CD4-positive, CD25-positive, alpha-beta regulatory T cell (primary cell): ENCODE data around the gene SAC3D1. TPM values are rescaled to one million over a fixed set of nuclear protein-coding genes. Genes with fewer than 3 reads are reported as not detected.

Source experiments
- ATAC-seq, 2 donors: fragments of 150-1000 bp; cut with Tn5 transposase; one replicate each; pipeline ENCODE4 v1.10.0; 2021; ENCODE audit warnings: low read depth in 2 of 2, moderate number of reproducible peaks in 2 of 2, moderate library complexity in 1 of 2
- DNase-seq, 3 donors: peaks; one replicate each; pipeline versions ENCODE4 v3.0.0 to v3.0.0-alpha.2; 2012 to 2022; ENCODE audit warnings: mixed read lengths in 1 of 3
- H3K27ac ChIP-seq: one replicate; pipeline ENCODE4 v1.7.0; 2013; ENCODE audit warnings: mild to moderate bottlenecking, low read length; ENCODE audit not compliant: insufficient read depth, poor library complexity, severe bottlenecking
- H3K27me3 ChIP-seq: one replicate; pipeline ENCODE4 v1.7.0; 2013; ENCODE audit warnings: low read length; ENCODE audit not compliant: control insufficient read depth, insufficient read depth
- H3K36me3 ChIP-seq: one replicate; pipeline ENCODE4 v1.7.0; 2013; ENCODE audit warnings: mild to moderate bottlenecking, low read length, moderate library complexity; ENCODE audit not compliant: control insufficient read depth, insufficient read depth
- H3K4me1 ChIP-seq: 2 replicates; pipeline ENCODE4 v1.7.0; 2013; ENCODE audit warnings: mild to moderate bottlenecking, low read length; ENCODE audit not compliant: insufficient read depth, control insufficient read depth, poor library complexity, severe bottlenecking
- H3K4me3 ChIP-seq: one replicate; pipeline ENCODE4 v1.7.0; 2013; ENCODE audit warnings: low read depth, mild to moderate bottlenecking, low read length, moderate library complexity
- H3K9me3 ChIP-seq, 2 experiments: 1 replicate in 1 of 2; 2 replicates in 1 of 2; pipeline ENCODE4 v1.7.0; 2013; ENCODE audit warnings: low read length in 2 of 2, mild to moderate bottlenecking in 1 of 2, moderate library complexity in 1 of 2; ENCODE audit not compliant: control insufficient read depth in 2 of 2
- H3K27ac Mint-ChIP-seq, 3 donors: one replicate each; pipeline ENCODE4 v1.8.0; 2020 to 2022; ENCODE audit warnings: mild to moderate bottlenecking in 3 of 3, mixed read lengths in 3 of 3, moderate library complexity in 2 of 3
- H3K27me3 Mint-ChIP-seq: one replicate; pipeline ENCODE4 v1.8.0; 2022; ENCODE audit warnings: mild to moderate bottlenecking, mixed read lengths
- H3K36me3 Mint-ChIP-seq: one replicate; pipeline ENCODE4 v1.8.0; 2020; ENCODE audit warnings: mixed read lengths
- H3K4me1 Mint-ChIP-seq, 4 donors: one replicate each; pipeline ENCODE4 v1.8.0; 2020 to 2022; ENCODE audit warnings: mixed read lengths in 4 of 4, mild to moderate bottlenecking in 1 of 4
- H3K4me3 Mint-ChIP-seq, 4 donors: one replicate each; pipeline ENCODE4 v1.8.0; 2020 to 2022; ENCODE audit warnings: mild to moderate bottlenecking in 4 of 4, mixed read lengths in 4 of 4, moderate library complexity in 3 of 4
- H3K9me3 Mint-ChIP-seq, 7 donors: one replicate each; pipeline ENCODE4 v1.8.0; 2020 to 2022; ENCODE audit warnings: mixed read lengths in 7 of 7, mild to moderate bottlenecking in 3 of 7, moderate library complexity in 2 of 7
- polyA plus RNA-seq, 4 donors: library from polyadenylated mRNA; unstranded; fragments of 300-500 nt; fragmentation: Illumina TruSeq; gene quantifications; one replicate each; pipeline ENCODE4 v1.2.3, GENCODE V29; 2021
- total RNA-seq: library from RNA; stranded (reverse); gene quantifications from one replicate; pipeline ENCODE4 v1.2.3, GENCODE V29; 2022

The SAC3D1 gene
- total and polyA plus RNA-seq, 5 donors from 2014 or later: 4.2 to 15.3 (median 12.8) TPM

GRCh38 chr11:65072631-65072966, 31.6 kb downstream of the SAC3D1 start:
- Mint-ChIP-seq H3K9me3 (no peaks in the 10 kb centered on the region), H3K27ac (no peak overlapping the region), H3K4me3 (no peak overlapping the region), H3K4me1 (no peaks in the 10 kb centered on the region), H3K27me3 (no peaks in the 10 kb centered on the region), H3K36me3 (no peaks in the 10 kb centered on the region)
- Histone ChIP-seq H3K36me3 (no peaks in the 10 kb centered on the region), H3K27ac (no peak overlapping the region), H3K9me3 (no peaks in the 10 kb centered on the region), H3K4me1 (no peaks in the 10 kb centered on the region), H3K4me3 (no peak overlapping the region), H3K27me3 (no peaks in the 10 kb centered on the region)
- ATAC-seq (no peak), DNase-seq (no peak)

- no peak for DNase-seq
- Histone ChIP-seq H3K27ac (no peak overlapping the region), H3K36me3 (no peaks in the 10 kb centered on the region), H3K9me3 (no peaks in the 10 kb centered on the region), H3K27me3 (no peaks in the 10 kb centered on the region), H3K4me3 (no peak overlapping the region), H3K4me1 (peaks cover 5% of the 10 kb centered on the region)
- Mint-ChIP-seq H3K27me3 (no peaks in the 10 kb centered on the region), H3K27ac (peak overlapping the region in 1 of 3 donors; percentile 26), H3K36me3 (no peaks in the 10 kb centered on the region), H3K9me3 (no peaks in the 10 kb centered on the region), H3K4me3 (no peak overlapping the region), H3K4me1 (peaks cover 0 to 9% (median 6%) of the 10 kb centered on the region in 4 donors)
- no peak for ATAC-seq
Observed at GRCh38 chr11:65077451-65077850, 36.4 kb downstream of the SAC3D1 start.

GRCh38 chr11:65078151-65078550, 37.1 kb downstream of the SAC3D1 start:
- peak; percentile 53 to 84 (median 79) for DNase-seq
- H3K9me3 ChIP-seq: no peaks in the 10 kb centered on the region
- no peaks in the 10 kb centered on the region for H3K36me3 ChIP-seq
- H3K9me3 Mint-ChIP-seq: no peaks in the 10 kb centered on the region
- H3K27me3 ChIP-seq: no peaks in the 10 kb centered on the region
- H3K4me1 Mint-ChIP-seq: peaks cover 0 to 13% (median 6%) of the 10 kb centered on the region in 4 donors
- H3K4me3 ChIP-seq: peak overlapping the region; percentile 32
- H3K27ac Mint-ChIP-seq: peak overlapping the region in 2 of 3 donors; percentile 86 to 90
- peak overlapping the region in 1 of 4 donors; percentile 57 for H3K4me3 Mint-ChIP-seq
- H3K27me3 Mint-ChIP-seq: no peaks in the 10 kb centered on the region
- peaks cover 6% of the 10 kb centered on the region for H3K4me1 ChIP-seq
- H3K36me3 Mint-ChIP-seq: no peaks in the 10 kb centered on the region
- ATAC-seq: peak; percentile 87 to 94
- H3K27ac ChIP-seq: peak overlapping the region; percentile 53

GRCh38 chr11:65078786-65079342, 37.9 kb downstream of the SAC3D1 start:
- DNase-seq (no peak), ATAC-seq (no peak)
- H3K27me3 ChIP-seq: no peaks in the 10 kb centered on the region
- H3K27ac Mint-ChIP-seq: peak overlapping the region in 2 of 3 donors; percentile 86 to 90
- no peak overlapping the region for H3K4me3 ChIP-seq
- no peaks in the 10 kb centered on the region for H3K27me3 Mint-ChIP-seq
- H3K4me1 Mint-ChIP-seq: peaks cover 0 to 16% (median 11%) of the 10 kb centered on the region in 4 donors
- no peaks in the 10 kb centered on the region for H3K9me3 ChIP-seq
- H3K36me3 Mint-ChIP-seq: no peaks in the 10 kb centered on the region
- H3K9me3 Mint-ChIP-seq: peaks cover 0 to 2% (median 0%) of the 10 kb centered on the region in 7 donors
- H3K4me3 Mint-ChIP-seq: peak overlapping the region in 1 of 4 donors; percentile 2
- peaks cover 13% of the 10 kb centered on the region for H3K4me1 ChIP-seq
- H3K36me3 ChIP-seq: no peaks in the 10 kb centered on the region
- H3K27ac ChIP-seq: peak overlapping the region; percentile 53

GRCh38 chr11:65083134-65083833, 42.3 kb downstream of the SAC3D1 start:
- Mint-ChIP-seq H3K27ac (peak overlapping the region; percentile 95 to 99 (median 96)), H3K9me3 (peaks cover 0 to 2% (median 0%) of the 10 kb centered on the region in 7 donors), H3K36me3 (peaks cover 6% of the 10 kb centered on the region), H3K27me3 (no peaks in the 10 kb centered on the region), H3K4me3 (peak overlapping the region; percentile 92 to 95 (median 94)), H3K4me1 (peaks cover 6 to 30% (median 17%) of the 10 kb centered on the region in 4 donors)
- no peaks in the 10 kb centered on the region for H3K27me3 ChIP-seq
- H3K4me3 ChIP-seq: peak overlapping the region; percentile 68
- peaks cover 22% of the 10 kb centered on the region for H3K36me3 ChIP-seq
- DNase-seq (no peak), ATAC-seq (no peak)
- peaks cover 17% of the 10 kb centered on the region for H3K4me1 ChIP-seq
- H3K9me3 ChIP-seq: no peaks in the 10 kb centered on the region
- peak overlapping the region; percentile 96 for H3K27ac ChIP-seq

GRCh38 chr11:65083834-65084597, 43.0 kb downstream of the SAC3D1 start, which contains the start of the genes CDCA5 and ZFPL1:
CDCA5 (minus strand) TSS chr11:65084040; CDS start chr11:65083978, 62 bp downstream.
ZFPL1 (plus strand) TSS chr11:65084222; CDS start chr11:65084699, 477 bp downstream.
- H3K27me3 ChIP-seq: no peaks in the 10 kb centered on the region
- Mint-ChIP-seq H3K4me1 (peaks cover 6 to 26% (median 15%) of the 10 kb centered on the region in 4 donors), H3K27me3 (no peaks in the 10 kb centered on the region), H3K27ac (peak within 1 kb of the TSS; percentile 95 to 99 (median 96)), H3K9me3 (peaks cover 0 to 2% (median 0%) of the 10 kb centered on the region in 7 donors), H3K4me3 (peak within 1 kb of the TSS; percentile 92 to 95 (median 94)), H3K36me3 (peaks cover 13% of the 10 kb centered on the region)
- H3K4me1 ChIP-seq: peaks cover 16% of the 10 kb centered on the region
- peak; percentile 91 to 97 (median 97) for DNase-seq
- peak; percentile 89 to 91 for ATAC-seq
- peak within 1 kb of the TSS; percentile 82 for H3K4me3 ChIP-seq
- peaks cover 29% of the 10 kb centered on the region for H3K36me3 ChIP-seq
- H3K27ac ChIP-seq: peak within 1 kb of the TSS; percentile 96
- no peaks in the 10 kb centered on the region for H3K9me3 ChIP-seq

- H3K36me3 ChIP-seq: peaks cover 30% of the 10 kb centered on the region
- no peaks in the 10 kb centered on the region for H3K9me3 ChIP-seq
- H3K27me3 ChIP-seq: no peaks in the 10 kb centered on the region
- Mint-ChIP-seq H3K4me1 (peaks cover 6 to 26% (median 15%) of the 10 kb centered on the region in 4 donors), H3K27ac (peak overlapping the region; percentile 70 to 99 (median 95)), H3K36me3 (peaks cover 17% of the 10 kb centered on the region), H3K4me3 (peak overlapping the region; percentile 92 to 95 (median 94)), H3K9me3 (peaks cover 0 to 2% (median 0%) of the 10 kb centered on the region in 7 donors), H3K27me3 (no peaks in the 10 kb centered on the region)
- H3K4me1 ChIP-seq: peaks cover 16% of the 10 kb centered on the region
- peak overlapping the region; percentile 82 for H3K4me3 ChIP-seq
- DNase-seq: no peak
- no peak for ATAC-seq
- peak overlapping the region; percentile 96 for H3K27ac ChIP-seq
Observed at GRCh38 chr11:65084598-65085375, 43.8 kb downstream of the SAC3D1 start.
